ENCODE results near the gene MAP4K5. TPM values are rescaled to one million over a fixed set of nuclear protein-coding genes. Genes with fewer than 3 reads are reported as not detected.

The MAP4K5 gene
- total RNA-seq, 1 experiment from 2014 or later = 42.8 TPM

GRCh38 chr14:50398189-50398580 is 134.2 kb downstream of the MAP4K5 start:
- H3K9me3 Mint-ChIP-seq = no peaks in the 10 kb centered on the region
- no peaks in the 10 kb centered on the region for H3K36me3 Mint-ChIP-seq
- TF ChIP-seq, protein P1, sequence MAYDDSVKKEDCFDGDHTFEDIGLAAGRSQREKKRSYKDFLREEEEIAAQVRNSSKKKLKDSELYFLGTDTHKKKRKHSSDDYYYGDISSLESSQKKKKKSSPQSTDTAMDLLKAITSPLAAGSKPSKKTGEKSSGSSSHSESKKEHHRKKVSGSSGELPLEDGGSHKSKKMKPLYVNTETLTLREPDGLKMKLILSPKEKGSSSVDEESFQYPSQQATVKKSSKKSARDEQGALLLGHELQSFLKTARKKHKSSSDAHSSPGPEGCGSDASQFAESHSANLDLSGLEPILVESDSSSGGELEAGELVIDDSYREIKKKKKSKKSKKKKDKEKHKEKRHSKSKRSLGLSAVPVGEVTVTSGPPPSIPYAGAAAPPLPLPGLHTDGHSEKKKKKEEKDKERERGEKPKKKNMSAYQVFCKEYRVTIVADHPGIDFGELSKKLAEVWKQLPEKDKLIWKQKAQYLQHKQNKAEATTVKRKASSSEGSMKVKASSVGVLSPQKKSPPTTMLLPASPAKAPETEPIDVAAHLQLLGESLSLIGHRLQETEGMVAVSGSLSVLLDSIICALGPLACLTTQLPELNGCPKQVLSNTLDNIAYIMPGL (CRISPR knock-in tag; IDR thresholded peaks at IDR 0.05) = no peak
- TF ChIP-seq, protein P2, sequence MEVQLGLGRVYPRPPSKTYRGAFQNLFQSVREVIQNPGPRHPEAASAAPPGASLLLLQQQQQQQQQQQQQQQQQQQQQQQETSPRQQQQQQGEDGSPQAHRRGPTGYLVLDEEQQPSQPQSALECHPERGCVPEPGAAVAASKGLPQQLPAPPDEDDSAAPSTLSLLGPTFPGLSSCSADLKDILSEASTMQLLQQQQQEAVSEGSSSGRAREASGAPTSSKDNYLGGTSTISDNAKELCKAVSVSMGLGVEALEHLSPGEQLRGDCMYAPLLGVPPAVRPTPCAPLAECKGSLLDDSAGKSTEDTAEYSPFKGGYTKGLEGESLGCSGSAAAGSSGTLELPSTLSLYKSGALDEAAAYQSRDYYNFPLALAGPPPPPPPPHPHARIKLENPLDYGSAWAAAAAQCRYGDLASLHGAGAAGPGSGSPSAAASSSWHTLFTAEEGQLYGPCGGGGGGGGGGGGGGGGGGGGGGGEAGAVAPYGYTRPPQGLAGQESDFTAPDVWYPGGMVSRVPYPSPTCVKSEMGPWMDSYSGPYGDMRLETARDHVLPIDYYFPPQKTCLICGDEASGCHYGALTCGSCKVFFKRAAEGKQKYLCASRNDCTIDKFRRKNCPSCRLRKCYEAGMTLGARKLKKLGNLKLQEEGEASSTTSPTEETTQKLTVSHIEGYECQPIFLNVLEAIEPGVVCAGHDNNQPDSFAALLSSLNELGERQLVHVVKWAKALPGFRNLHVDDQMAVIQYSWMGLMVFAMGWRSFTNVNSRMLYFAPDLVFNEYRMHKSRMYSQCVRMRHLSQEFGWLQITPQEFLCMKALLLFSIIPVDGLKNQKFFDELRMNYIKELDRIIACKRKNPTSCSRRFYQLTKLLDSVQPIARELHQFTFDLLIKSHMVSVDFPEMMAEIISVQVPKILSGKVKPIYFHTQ (CRISPR knock-in tag; IDR thresholded peaks at IDR 0.05) = no peak
- TF ChIP-seq ZBTB43 (CRISPR knock-in tag; IDR thresholded peaks at IDR 0.05) = no peak
- no peak for TF ChIP-seq ZNF423 (CRISPR knock-in tag; IDR thresholded peaks at IDR 0.05)
- TF ChIP-seq, protein P3, sequence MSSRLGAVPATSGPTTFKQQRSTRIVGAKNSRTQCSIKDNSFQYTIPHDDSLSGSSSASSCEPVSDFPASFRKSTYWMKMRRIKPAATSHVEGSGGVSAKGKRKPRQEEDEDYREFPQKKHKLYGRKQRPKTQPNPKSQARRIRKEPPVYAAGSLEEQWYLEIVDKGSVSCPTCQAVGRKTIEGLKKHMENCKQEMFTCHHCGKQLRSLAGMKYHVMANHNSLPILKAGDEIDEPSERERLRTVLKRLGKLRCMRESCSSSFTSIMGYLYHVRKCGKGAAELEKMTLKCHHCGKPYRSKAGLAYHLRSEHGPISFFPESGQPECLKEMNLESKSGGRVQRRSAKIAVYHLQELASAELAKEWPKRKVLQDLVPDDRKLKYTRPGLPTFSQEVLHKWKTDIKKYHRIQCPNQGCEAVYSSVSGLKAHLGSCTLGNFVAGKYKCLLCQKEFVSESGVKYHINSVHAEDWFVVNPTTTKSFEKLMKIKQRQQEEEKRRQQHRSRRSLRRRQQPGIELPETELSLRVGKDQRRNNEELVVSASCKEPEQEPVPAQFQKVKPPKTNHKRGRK (CRISPR knock-in tag; IDR thresholded peaks at IDR 0.05; ENCODE audit: borderline replicate concordance) = no peak
- TF ChIP-seq FOXJ3 (CRISPR knock-in tag; IDR thresholded peaks at IDR 0.05; ENCODE audit: borderline replicate concordance) = no peak
- POLR2A ChIA-PET = no interaction called here
- H3K27me3 Mint-ChIP-seq (ENCODE audit: low read depth) = peaks cover 32% of the 10 kb centered on the region
- no peak for ATAC-seq
- H3K27ac Mint-ChIP-seq = no peak overlapping the region
- CTCF ChIA-PET = interaction anchor here (0.6 kb wide), 1 partner anchor 61 kb away, joined by 3 read pairs; no protein-coding TSS in a partner anchor
- H3K4me3 Mint-ChIP-seq = no peak overlapping the region
- DNase-seq (ENCODE audit: low spot score) = no peak
- H3K4me1 Mint-ChIP-seq = peaks cover 32% of the 10 kb centered on the region

DNA sequence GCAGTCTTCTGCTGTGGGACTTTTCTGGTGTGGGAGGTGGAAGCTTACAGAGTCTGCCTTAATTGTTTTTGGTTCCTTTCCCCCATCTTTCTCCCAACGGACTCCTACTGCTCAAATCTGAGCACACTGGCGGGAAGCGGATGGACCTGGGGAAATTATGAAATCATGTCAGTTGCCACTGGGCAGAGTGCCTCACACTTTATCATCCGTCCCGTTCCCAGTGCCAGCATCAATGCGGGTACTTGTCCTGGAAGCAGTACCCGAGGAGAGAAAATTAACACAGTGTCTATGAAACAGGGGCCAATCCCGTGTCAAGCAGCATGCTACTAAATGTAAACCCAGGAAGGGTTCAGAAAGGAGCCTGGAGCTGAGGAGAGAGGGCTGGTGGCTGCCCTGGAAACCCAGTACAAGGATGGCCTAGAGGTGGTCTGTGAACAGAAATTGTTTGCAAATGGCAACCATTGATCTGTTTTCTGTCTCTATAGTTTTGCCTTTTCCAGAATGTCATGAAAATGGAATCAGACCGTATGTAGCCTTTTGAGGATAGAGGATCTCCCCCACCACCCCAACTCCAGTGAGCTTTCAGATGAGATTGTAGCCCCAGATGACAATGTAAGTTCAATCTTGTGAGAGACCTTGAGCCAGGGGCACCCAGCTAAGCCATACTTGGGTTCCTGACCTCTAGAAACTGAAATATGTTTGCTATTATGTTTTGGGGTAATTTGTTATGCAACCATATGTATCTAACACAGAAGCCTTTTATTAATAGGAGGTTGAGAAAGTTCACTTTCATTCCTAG is 134.8 kb downstream of the MAP4K5 start:
- POLR2A ChIA-PET = no interaction called here
- DNase-seq (ENCODE audit: low spot score) (no peak), ATAC-seq (no peak)
- Mint-ChIP-seq H3K4me3 (peak overlapping the region; percentile 71), H3K27ac (no peak overlapping the region), H3K36me3 (no peaks in the 10 kb centered on the region), H3K27me3 (ENCODE audit: low read depth) (peaks cover 32% of the 10 kb centered on the region), H3K4me1 (peaks cover 26% of the 10 kb centered on the region), H3K9me3 (no peaks in the 10 kb centered on the region)
- CTCF ChIA-PET = interaction anchor here (1.0 to 2.0 kb wide), 2 partner anchors 13 to 79 kb away, joined by 4 to 7 read pairs; no protein-coding TSS in a partner anchor
- TF ChIP-seq GTF2I (CRISPR knock-in tag; conservative IDR thresholded peaks at IDR 0.05) (no peak), RORB (CRISPR knock-in tag; IDR thresholded peaks at IDR 0.05) (no peak)

DNA sequence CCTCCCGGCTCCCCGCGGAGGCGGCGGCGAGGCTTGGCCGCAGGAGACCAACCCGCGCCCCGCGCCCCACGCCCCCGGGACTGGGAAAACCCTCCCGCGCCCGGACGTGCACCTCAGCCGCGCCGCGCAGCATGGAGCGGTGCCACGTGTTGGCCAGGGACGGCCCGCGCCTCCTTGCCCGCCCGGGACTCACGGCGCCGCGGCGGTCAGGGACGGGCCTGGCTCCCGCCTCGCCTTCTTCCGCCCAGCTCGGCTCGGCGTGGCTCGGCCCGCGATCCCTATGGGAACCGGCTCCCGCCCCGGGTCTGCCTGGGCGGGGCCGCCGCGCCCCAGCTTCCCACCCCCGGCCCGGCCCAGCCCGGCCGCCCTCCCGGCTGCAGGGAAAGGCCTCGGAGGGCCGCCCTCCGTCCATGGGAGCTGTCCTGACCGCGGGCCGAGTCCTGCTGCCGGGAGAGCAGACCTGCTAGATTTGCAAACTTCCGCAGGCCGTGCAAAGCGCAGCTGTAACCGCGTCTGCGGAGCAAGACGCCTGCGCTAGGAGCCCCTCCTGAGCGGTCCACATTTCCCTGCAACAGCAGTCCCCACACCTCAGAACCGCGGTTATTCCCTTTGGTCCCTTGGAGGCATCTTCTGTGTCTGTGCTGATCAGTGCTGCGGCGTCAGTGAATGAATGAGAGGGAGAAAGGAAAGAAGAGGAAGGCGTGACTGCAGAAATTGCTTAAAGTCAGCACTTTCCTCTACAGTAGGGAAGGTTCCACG is 135.6 kb downstream of the MAP4K5 start, which contains the start of gene CDKL1:
Gene CDKL1, minus strand, starts transcription at position 251 of the 759 bp plus-strand sequence. CDS start 1,013 bp downstream, outside the sequence.
- DNase-seq (ENCODE audit: low spot score) = peak; percentile 76
- H3K4me3 Mint-ChIP-seq = peak within 1 kb of the TSS; percentile 81
- peaks cover 26% of the 10 kb centered on the region for H3K4me1 Mint-ChIP-seq
- no peak within 1 kb of the TSS for H3K27ac Mint-ChIP-seq
- CTCF ChIA-PET = interaction anchor here (0.6 to 2.0 kb wide), 6 partner anchors 14 to 284 kb away, joined by 3 to 7 read pairs (median 4); partner anchors contain the start of gene MAP4K5
- POLR2A ChIA-PET = interaction anchor here (0.5 to 0.6 kb wide), 2 partner anchors 12 to 23 kb away, joined by 3 to 10 read pairs; no protein-coding TSS in a partner anchor
- H3K9me3 Mint-ChIP-seq = no peaks in the 10 kb centered on the region
- peaks cover 32% of the 10 kb centered on the region for H3K27me3 Mint-ChIP-seq (ENCODE audit: low read depth)
- no peaks in the 10 kb centered on the region for H3K36me3 Mint-ChIP-seq
- ATAC-seq = peak; percentile 76
- TF ChIP-seq ZNF263 (CRISPR knock-in tag; IDR thresholded peaks at IDR 0.05; ENCODE audit: low read depth) (peak; percentile 33; the same call in 1 of the 2 replicates), HMGA2 (CRISPR knock-in tag; IDR thresholded peaks at IDR 0.05) (no peak), JUN (CRISPR knock-in tag; IDR thresholded peaks at IDR 0.05) (peak; percentile 85; the same call in 1 of the 2 replicates), NR2C2 (CRISPR knock-in tag; IDR thresholded peaks at IDR 0.05) (peak; percentile 63; the same call in 1 of the 2 replicates), SMAD3 (CRISPR knock-in tag; IDR thresholded peaks at IDR 0.05; ENCODE audit: borderline replicate concordance) (no peak), STAT6 (CRISPR knock-in tag; conservative IDR thresholded peaks at IDR 0.05; ENCODE audit: low read depth) (no peak), NR1H2 (CRISPR knock-in tag; IDR thresholded peaks at IDR 0.05) (no peak), USF1 (CRISPR knock-in tag; IDR thresholded peaks at IDR 0.05) (peak; percentile 34; the same call in 1 of the 2 replicates), ETV6 (CRISPR knock-in tag; IDR thresholded peaks at IDR 0.05) (peak; percentile 17; the same call in 1 of the 2 replicates), ZNF138 (CRISPR knock-in tag; conservative IDR thresholded peaks at IDR 0.05) (no peak)
